Pancreas (tissue), 10 donors: ENCODE results near the gene EFCAB6. TPM values are rescaled to one million over a fixed set of nuclear protein-coding genes. Genes with fewer than 3 reads are reported as not detected.

Experiments used
- ATAC-seq, 4 donors: fragments of 200-7000 bp; cut with Tn5 transposase; one replicate each; pipeline versions ENCODE4 v1.8.0 to v1.9.1; 2020; ENCODE audit warnings: mild to moderate bottlenecking in 4 of 4, moderate library complexity in 4 of 4
- DNase-seq, 6 donors: peaks; one replicate each; pipeline ENCODE4 v3.0.0-alpha.2; 2020
- FAIRE-seq: peaks from 2 replicates; lab custom pipeline; 2012; peaks lifted over from hg19 to GRCh38; lab: Jason Lieb, UNC
- H3K27ac ChIP-seq, 4 donors: fragments of 200-600 bp; sonication (generic); 1 replicate in 3 of 4; 2 replicates in 1 of 4; pipeline versions ENCODE4 v1.5.0 to v1.8.0; 2020
- H3K27me3 ChIP-seq, 4 donors: fragments of 200-600 bp; one replicate each; pipeline ENCODE4 v1.8.0; 2021
- H3K36me3 ChIP-seq, 3 donors: fragments of 200-600 bp; sonication (generic) in 1 of 3; one replicate each; pipeline versions ENCODE4 v1.5.0 to v1.8.0; 2020 to 2021
- H3K4me1 ChIP-seq, 3 donors: fragments of 200-600 bp; one replicate each; pipeline ENCODE4 v1.8.0; 2021
- H3K4me3 ChIP-seq, 4 donors: fragments of 200-600 bp; sonication (generic) in 2 of 4; one replicate each; pipeline versions ENCODE4 v1.5.0 to v1.8.0; 2020 to 2021
- H3K9me3 ChIP-seq, 4 donors: fragments of 200-600 bp; one replicate each; pipeline ENCODE4 v1.8.0; 2021
- CTCF ChIP-seq, 4 donors: fragments of 200-600 bp; sonication (generic) in 3 of 4; IDR thresholded peaks; one replicate each; pipeline versions ENCODE4 v1.5.0 to v1.8.0; 2021; ENCODE audit warnings: antibody characterized with exemption in 4 of 4
- WGBS, 2 donors: extraction: QIAGEN DNeasy Blood & Tissue Kit; methylation state at CpG; one replicate each; pipeline ENCODE4 v1.1.7; 2013; 5-methylcytosine and 5-hydroxymethylcytosine counted together
- intact Hi-C, 3 donors: fragments of 100-400 bp; cut with DNase I; formaldehyde crosslinking; loops; one replicate each; pipeline versions ENCODE4 v1.11.1 to v1.14.2; 2022
- polyA plus RNA-seq, 2 donors: library from polyadenylated mRNA; stranded (reverse); fragments of 200-250 nt; gene quantifications; one replicate each; pipeline ENCODE4 v1.2.3, GENCODE V29; 2013
- total RNA-seq, 6 donors: library from RNA; stranded (reverse); fragmentation: NEBNext Ultra II Directional in 4 of 6; extraction: Animal tissue kit (Norgen Biotek cat#: 25700) in 4 of 6; gene quantifications; one replicate each; pipeline versions ENCODE4 v1.2.1 to v1.2.4, GENCODE V29; 2021 to 2023
- donor health status: healthy with polysubstance abuse.
- donor health status: DM: no; HTN: no; CAD: no; lungs with moderate emphysema.
- donor health status: DM: no; HTN: no; CAD: no.
- donor health status: control.
- donor health status: control.
- donor health status: Bipolar disorder and iron deficiency.
- donor health status: DM: yes; HTN: yes; CAD: no.
- donor health status: DM: no; HTN: no; CAD: no.
- donor health status: DM: no; HTN: no; CAD: no.
- donor health status: DM: yes; HTN: yes; CAD: no.

Gene EFCAB6
- total and polyA plus RNA-seq, 8 donors = 1.6 to 3.4 (median 2.2) TPM

DNA sequence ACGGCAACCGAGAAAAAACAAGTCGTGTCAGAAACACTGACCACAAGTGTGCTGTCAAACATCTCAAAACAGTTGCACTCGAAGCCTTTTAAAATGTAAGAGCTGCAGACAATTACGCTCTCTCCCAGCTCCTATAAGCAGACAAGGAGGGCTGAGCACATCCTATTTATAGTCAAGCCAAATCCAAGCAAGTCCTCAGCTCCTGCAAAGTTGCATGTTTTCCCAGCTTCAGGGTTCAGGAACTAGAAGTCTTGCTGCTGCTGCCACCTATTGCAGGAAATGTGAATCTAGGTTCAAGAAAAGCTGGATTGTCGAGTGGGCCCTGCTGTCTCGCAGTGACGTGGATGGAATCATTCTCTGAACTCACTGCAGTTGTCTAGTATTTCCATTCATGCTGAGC lies 15.5 kb downstream of the EFCAB6 start:
- Histone ChIP-seq H3K4me1 (no peaks in the 10 kb centered on the region), H3K27ac (no peak overlapping the region), H3K36me3 (no peaks in the 10 kb centered on the region), H3K4me3 (no peak overlapping the region), H3K9me3 (no peaks in the 10 kb centered on the region), H3K27me3 (no peaks in the 10 kb centered on the region)
- DNase-seq (no peak), FAIRE-seq (no peak), ATAC-seq (peak in 1 of 4 donors; percentile 33)
- no peak for TF ChIP-seq CTCF (IDR thresholded peaks at IDR 0.05)
- intact Hi-C loops = loop anchor here in 1 of 3 donors (10.0 kb wide), 1 partner anchor 162 kb away; no protein-coding TSS in a partner anchor
- 82 to 83% methylated on average over 8 of the region's 8 CpGs for WGBS, 2 donors

- Histone ChIP-seq H3K27ac (no peak overlapping the region), H3K4me1 (no peaks in the 10 kb centered on the region), H3K27me3 (no peaks in the 10 kb centered on the region), H3K9me3 (no peaks in the 10 kb centered on the region), H3K36me3 (no peaks in the 10 kb centered on the region), H3K4me3 (no peak overlapping the region)
- no peak for ATAC-seq
- no peak for TF ChIP-seq CTCF (IDR thresholded peaks at IDR 0.05)
- no peak for DNase-seq
- FAIRE-seq = no peak
- intact Hi-C loops = loop anchor here in 1 of 3 donors (10.0 kb wide), 1 partner anchor 161 kb away; no protein-coding TSS in a partner anchor
- WGBS, 2 donors = 84 to 88% methylated on average over 7 of the region's 7 CpGs
Measured at GRCh38 chr22:43795320-43795719, 16.8 kb downstream of the EFCAB6 start.

DNA sequence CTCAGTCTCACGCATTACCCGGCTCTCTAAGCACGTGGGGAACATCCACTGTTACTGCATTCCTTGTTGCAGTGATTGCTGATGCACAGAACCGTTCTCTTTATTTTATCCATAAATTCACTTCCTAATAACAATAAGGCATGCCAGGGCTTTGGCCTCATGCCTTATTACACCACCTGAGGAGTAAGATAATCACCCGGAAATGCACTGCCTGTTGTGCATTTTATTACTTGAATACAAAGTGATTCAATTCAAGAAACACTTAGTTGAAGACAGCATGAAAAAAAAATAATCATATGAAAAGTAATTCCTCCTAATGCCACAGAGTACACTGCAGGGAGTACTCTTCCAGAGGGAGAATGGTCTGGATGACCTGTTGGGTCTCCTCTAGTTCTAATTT lies 19.2 kb downstream of the EFCAB6 start:
- TF ChIP-seq CTCF (IDR thresholded peaks at IDR 0.05) = no peak
- Histone ChIP-seq H3K27ac (no peak overlapping the region), H3K36me3 (no peaks in the 10 kb centered on the region), H3K9me3 (no peaks in the 10 kb centered on the region), H3K4me3 (no peak overlapping the region), H3K27me3 (no peaks in the 10 kb centered on the region), H3K4me1 (no peaks in the 10 kb centered on the region)
- WGBS, 2 donors = 65 to 76% methylated on average over 5 of the region's 5 CpGs
- DNase-seq (no peak), FAIRE-seq (no peak), ATAC-seq (no peak)
- intact Hi-C loops = loop anchor here in 1 of 3 donors (10.0 kb wide), 1 partner anchor 158 kb away; no protein-coding TSS in a partner anchor

DNA sequence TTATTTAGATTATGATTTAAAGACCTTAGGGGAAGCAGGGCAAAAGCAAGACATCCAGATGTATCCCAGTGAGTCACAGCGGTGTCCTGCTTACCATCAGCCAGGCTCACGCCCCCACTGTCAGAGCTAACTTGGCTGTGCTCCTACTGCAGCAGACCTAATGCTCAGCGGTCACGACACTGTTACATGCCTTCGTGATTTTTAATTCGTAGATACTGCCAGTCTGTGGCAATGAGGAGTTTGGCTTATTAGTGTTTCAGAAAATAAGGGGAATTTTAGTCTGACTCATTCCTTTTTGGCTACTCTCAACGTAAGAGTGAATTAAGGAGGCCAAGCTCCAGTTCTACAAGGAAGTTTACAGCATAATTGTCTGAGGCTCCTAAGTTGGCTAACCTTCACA lies 22.7 kb downstream of the EFCAB6 start:
- ATAC-seq (peak in 3 of 4 donors; percentile 64 to 94 (median 89)), DNase-seq (peak in 2 of 6 donors; percentile 26 to 35), FAIRE-seq (no peak)
- no peak for TF ChIP-seq CTCF (IDR thresholded peaks at IDR 0.05)
- intact Hi-C loops = no loop called here
- Histone ChIP-seq H3K36me3 (no peaks in the 10 kb centered on the region), H3K27me3 (no peaks in the 10 kb centered on the region), H3K4me1 (no peaks in the 10 kb centered on the region), H3K27ac (no peak overlapping the region), H3K9me3 (no peaks in the 10 kb centered on the region), H3K4me3 (no peak overlapping the region)
- WGBS, 2 donors = 62 to 73% methylated on average over 7 of the region's 7 CpGs

GRCh38 chr22:43783777-43784176 lies 28.3 kb downstream of the EFCAB6 start:
- 98 to 99% methylated on average over 2 of the region's 2 CpGs for WGBS, 2 donors
- H3K4me3 ChIP-seq = no peak overlapping the region
- no peaks in the 10 kb centered on the region for H3K4me1 ChIP-seq
- ATAC-seq (no peak), FAIRE-seq (no peak), DNase-seq (no peak)
- H3K27me3 ChIP-seq = no peaks in the 10 kb centered on the region
- no peaks in the 10 kb centered on the region for H3K36me3 ChIP-seq
- TF ChIP-seq CTCF (IDR thresholded peaks at IDR 0.05) = no peak
- no peak overlapping the region for H3K27ac ChIP-seq
- no peaks in the 10 kb centered on the region for H3K9me3 ChIP-seq
- intact Hi-C loops = no loop called here
